ENCODE data around the gene PRKCA. TPM values are rescaled to one million over a fixed set of nuclear protein-coding genes. Genes with fewer than 3 reads are reported as not detected.

The PRKCA gene
- total RNA-seq, 2 experiments from 2014 or later = 84.4 to 87.9 TPM

- Mint-ChIP-seq H3K4me3 (no peak overlapping the region), H3K27ac (no peak overlapping the region), H3K9me3 (peaks cover 6% of the 10 kb centered on the region), H3K36me3 (ENCODE audit: low read depth) (no peaks in the 10 kb centered on the region), H3K27me3 (peaks cover 12% of the 10 kb centered on the region), H3K4me1 (ENCODE audit: low read depth) (no peaks in the 10 kb centered on the region)
- ChIA-PET CTCF (no interaction called here), POLR2A (no interaction called here)
- DNase-seq = no peak
- no peak for TF ChIP-seq CTCF (IDR thresholded peaks at IDR 0.05)
- ATAC-seq = no peak
- intact Hi-C loops (cut with micrococcal nuclease) = no loop called here
These were observed 517.1 kb downstream of the PRKCA start for GRCh38 chr17:66819466-66819865.

DNA sequence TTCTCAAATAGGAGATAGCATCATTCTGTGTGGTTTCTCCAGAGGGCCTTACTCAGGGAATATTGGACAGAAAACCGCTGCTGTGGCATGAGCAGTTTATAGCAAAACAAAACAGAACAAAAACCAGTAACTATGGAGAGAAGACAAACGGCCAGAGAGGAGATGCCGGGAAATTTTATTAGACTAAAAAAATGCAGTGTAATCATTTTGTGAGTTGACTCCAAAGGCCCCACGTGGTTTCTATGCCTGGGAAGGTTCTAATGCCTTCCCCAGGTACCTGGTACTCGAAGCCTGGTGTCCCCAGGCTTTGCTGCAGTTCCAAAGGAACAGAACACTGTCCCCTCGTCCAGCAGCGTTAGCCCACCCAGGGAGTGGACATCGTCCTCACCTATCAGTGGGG, 519.6 kb downstream of the PRKCA start:
- no peak for TF ChIP-seq CTCF (IDR thresholded peaks at IDR 0.05)
- H3K27ac Mint-ChIP-seq = no peak overlapping the region
- H3K27me3 Mint-ChIP-seq = peaks cover 17% of the 10 kb centered on the region
- ChIA-PET POLR2A (no interaction called here), CTCF (no interaction called here)
- no peaks in the 10 kb centered on the region for H3K36me3 Mint-ChIP-seq (ENCODE audit: low read depth)
- no peaks in the 10 kb centered on the region for H3K4me1 Mint-ChIP-seq (ENCODE audit: low read depth)
- peaks cover 6% of the 10 kb centered on the region for H3K9me3 Mint-ChIP-seq
- no peak overlapping the region for H3K4me3 Mint-ChIP-seq
- no peak for DNase-seq
- ATAC-seq = no peak
- intact Hi-C loops (cut with micrococcal nuclease) = no loop called here

- ChIA-PET POLR2A (no interaction called here), CTCF (no interaction called here)
- TF ChIP-seq CTCF (IDR thresholded peaks at IDR 0.05) = no peak
- H3K9me3 Mint-ChIP-seq = no peaks in the 10 kb centered on the region
- intact Hi-C loops (cut with micrococcal nuclease) = no loop called here
- DNase-seq (no peak), ATAC-seq (no peak)
- H3K27ac Mint-ChIP-seq = no peak overlapping the region
- H3K4me1 Mint-ChIP-seq (ENCODE audit: low read depth) = no peaks in the 10 kb centered on the region
- no peaks in the 10 kb centered on the region for H3K36me3 Mint-ChIP-seq (ENCODE audit: low read depth)
- H3K4me3 Mint-ChIP-seq = no peak overlapping the region
- peaks cover 40% of the 10 kb centered on the region for H3K27me3 Mint-ChIP-seq
These were observed 524.4 kb downstream of the PRKCA start for GRCh38 chr17:66826856-66827255.

GRCh38 chr17:66829386-66829864, 527.0 kb downstream of the PRKCA start:
- H3K36me3 Mint-ChIP-seq (ENCODE audit: low read depth) = no peaks in the 10 kb centered on the region
- no peak overlapping the region for H3K4me3 Mint-ChIP-seq
- no peak for TF ChIP-seq CTCF (IDR thresholded peaks at IDR 0.05)
- H3K27me3 Mint-ChIP-seq = peaks cover 52% of the 10 kb centered on the region
- no peaks in the 10 kb centered on the region for H3K4me1 Mint-ChIP-seq (ENCODE audit: low read depth)
- no peak overlapping the region for H3K27ac Mint-ChIP-seq
- DNase-seq (peak; percentile 41), ATAC-seq (peak; percentile 61)
- intact Hi-C loops (cut with micrococcal nuclease) = no loop called here
- ChIA-PET CTCF (interaction anchor here (0.9 kb wide), 1 partner anchor 26 kb away, joined by 3 read pairs; no protein-coding TSS in a partner anchor), POLR2A (no interaction called here)
- no peaks in the 10 kb centered on the region for H3K9me3 Mint-ChIP-seq

DNA sequence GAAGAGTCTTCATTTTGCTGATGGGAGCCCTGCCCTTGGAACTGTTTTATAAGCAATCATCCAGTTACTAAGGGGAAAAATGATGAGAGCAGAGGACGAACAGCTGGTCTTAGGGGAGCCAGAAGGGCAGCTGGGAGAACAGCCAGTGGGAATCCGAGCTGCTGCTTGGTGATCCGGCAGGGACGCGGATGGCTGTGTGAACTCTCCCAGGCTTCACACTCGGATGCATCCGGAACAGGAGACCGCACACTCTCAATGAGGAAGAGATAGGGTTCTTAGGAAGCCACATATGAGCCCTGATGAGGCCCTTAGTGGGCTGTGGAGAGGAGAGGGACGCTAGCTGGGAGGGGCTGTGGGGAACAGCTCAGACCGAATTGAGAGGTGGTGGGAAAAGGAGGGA, 527.5 kb downstream of the PRKCA start:
- POLR2A ChIA-PET = no interaction called here
- no peak for ATAC-seq
- no peak for DNase-seq
- CTCF ChIA-PET = interaction anchor here (0.9 kb wide), 1 partner anchor 25 kb away, joined by 3 read pairs; no protein-coding TSS in a partner anchor
- Mint-ChIP-seq H3K36me3 (ENCODE audit: low read depth) (no peaks in the 10 kb centered on the region), H3K4me1 (ENCODE audit: low read depth) (no peaks in the 10 kb centered on the region), H3K9me3 (no peaks in the 10 kb centered on the region), H3K27ac (no peak overlapping the region), H3K4me3 (no peak overlapping the region), H3K27me3 (peaks cover 55% of the 10 kb centered on the region)
- TF ChIP-seq CTCF (IDR thresholded peaks at IDR 0.05) = no peak
- intact Hi-C loops (cut with micrococcal nuclease) = no loop called here
